Measurements from ENCODE around the gene LMX1B. TPM values are rescaled to one million over a fixed set of nuclear protein-coding genes. Genes with fewer than 3 reads are reported as not detected.
"Not testable (repeated sequence)": the region's sequence is repeated elsewhere in the genome, so short reads cannot be mapped to it uniquely, and the experiment has no call there.

The LMX1B gene
- 10 to 100 TPM; 16.0 to 18.1 (median 17.0) TPM for polyA plus RNA-seq (ENCODE audit: insufficient read length in 3 of 3)

- no peak for DNase-seq (ENCODE audit: low read depth in 3 of 3, low spot score in 2 of 3)
Observed at GRCh38 chr9:126613651-126614050, at the start of gene LMX1B. Gene LMX1B, plus strand, starts transcription at chr9:126613928. Its CDS starts 522 bp downstream, at chr9:126614450.

GRCh38 chr9:126564128-126564527 lies 49.6 kb upstream of the LMX1B start:
- no peak for DNase-seq (ENCODE audit: low read depth in 3 of 3, low spot score in 2 of 3)

GRCh38 chr9:126564716-126565115 lies 49.0 kb upstream of the LMX1B start:
- DNase-seq (ENCODE audit: low read depth in 3 of 3, low spot score in 2 of 3) = no peak

DNA sequence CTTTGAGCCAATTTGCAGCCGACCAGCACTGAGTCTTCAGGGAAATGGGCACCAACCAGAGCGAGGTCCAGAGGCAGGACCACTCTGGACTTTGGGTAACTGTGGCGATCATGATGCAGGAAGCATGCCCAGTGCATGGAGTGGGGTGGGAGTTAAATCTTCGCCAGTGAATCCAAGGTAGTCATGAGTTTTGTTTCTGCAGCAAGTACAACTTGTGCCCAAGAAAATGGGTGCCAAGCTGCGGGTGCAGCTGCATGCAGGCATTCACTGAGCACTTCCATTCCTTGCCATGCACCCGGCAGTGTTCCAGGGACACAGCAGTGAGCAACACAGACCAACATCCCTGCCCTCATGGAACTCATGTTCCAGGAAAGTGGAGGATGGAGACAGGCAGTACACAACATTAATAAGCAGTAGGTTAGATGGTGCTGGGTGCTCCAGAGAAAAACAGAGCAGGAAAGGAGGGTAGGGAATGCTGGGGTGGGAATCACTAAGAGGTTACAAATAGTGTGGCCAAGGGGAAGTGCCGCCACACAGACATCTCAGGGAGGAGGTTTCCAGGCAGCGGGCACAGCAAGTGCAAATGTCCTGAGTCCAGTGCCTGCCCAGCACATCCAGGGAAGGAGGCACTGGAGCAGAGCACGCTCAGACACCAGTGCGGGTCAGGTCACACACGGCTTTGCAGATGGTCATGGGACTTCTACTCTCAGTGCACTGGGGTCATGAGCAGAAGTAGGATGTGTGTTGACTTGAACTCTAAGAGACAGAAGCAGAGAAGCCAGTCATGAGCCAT lies 48.2 kb upstream of the LMX1B start:
- no peak for DNase-seq (ENCODE audit: low read depth in 3 of 3, low spot score in 2 of 3)

GRCh38 chr9:126569036-126569435 lies 44.7 kb upstream of the LMX1B start:
- DNase-seq (ENCODE audit: low read depth in 3 of 3, low spot score in 2 of 3) = no peak

DNA sequence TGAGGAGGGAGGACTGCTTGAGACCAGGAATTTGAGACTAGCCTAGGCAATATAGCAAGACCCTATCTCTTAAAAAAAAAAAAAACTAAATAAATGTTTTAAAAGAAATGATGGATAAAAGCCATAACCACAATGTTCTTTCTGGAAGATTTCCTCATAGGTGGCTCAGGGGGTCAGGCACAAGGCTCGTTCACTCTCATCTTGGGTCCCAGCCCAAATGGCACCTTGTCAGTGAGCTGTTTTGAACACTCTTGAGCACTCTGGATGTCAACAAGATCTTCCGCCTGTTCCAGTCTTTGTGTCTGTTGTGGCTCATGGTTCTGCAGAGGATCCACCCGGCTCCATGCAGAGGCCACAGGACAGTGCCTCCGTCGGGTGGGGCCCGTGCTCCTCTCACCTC lies 35.7 kb upstream of the LMX1B start:
- no peak for DNase-seq (ENCODE audit: low read depth in 3 of 3, low spot score in 2 of 3)

DNA sequence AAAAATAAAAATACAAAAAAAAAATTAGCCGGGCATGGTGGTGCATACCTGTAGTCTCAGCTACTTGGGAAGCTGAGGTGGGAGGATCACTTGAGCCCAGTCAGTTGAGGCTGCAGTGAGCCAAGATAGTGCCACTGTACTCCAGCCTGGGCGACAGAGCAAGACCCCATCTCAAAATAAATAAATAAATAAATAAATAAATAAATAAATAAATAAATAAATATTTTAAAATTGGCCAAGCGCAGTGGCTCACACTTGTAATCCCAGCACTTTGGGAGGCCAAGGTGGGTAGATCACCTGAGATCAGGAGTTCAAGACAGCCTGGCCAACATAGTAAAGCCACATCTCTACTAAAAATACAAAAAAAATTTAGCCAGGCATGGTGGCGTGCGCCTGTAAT lies 33.4 kb upstream of the LMX1B start:
- not testable (repeated sequence) for DNase-seq (ENCODE audit: low read depth in 3 of 3, low spot score in 2 of 3)

- DNase-seq (ENCODE audit: low read depth in 3 of 3, low spot score in 2 of 3) = no peak
Observed at GRCh38 chr9:126581893-126582292, 31.8 kb upstream of the LMX1B start.

DNA sequence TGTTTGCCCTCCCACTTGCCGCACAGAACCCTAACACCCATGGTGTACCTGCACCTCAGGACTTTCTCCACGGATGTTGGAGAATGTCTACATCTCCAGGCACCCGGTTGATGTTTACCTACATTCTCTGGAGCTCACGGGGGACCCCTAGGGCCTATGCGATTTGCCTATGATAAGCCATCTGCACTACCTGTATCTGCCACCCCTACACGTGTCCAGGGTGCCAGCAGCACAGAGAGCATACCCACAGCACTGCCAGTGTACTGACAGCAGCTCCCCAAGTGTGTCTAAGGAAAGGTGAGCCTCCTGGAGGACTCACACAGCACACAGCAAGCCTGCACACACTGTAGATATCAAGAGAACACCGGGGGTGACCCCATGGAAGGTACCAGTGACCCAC lies 31.3 kb upstream of the LMX1B start:
- no peak for DNase-seq (ENCODE audit: low read depth in 3 of 3, low spot score in 2 of 3)

DNA sequence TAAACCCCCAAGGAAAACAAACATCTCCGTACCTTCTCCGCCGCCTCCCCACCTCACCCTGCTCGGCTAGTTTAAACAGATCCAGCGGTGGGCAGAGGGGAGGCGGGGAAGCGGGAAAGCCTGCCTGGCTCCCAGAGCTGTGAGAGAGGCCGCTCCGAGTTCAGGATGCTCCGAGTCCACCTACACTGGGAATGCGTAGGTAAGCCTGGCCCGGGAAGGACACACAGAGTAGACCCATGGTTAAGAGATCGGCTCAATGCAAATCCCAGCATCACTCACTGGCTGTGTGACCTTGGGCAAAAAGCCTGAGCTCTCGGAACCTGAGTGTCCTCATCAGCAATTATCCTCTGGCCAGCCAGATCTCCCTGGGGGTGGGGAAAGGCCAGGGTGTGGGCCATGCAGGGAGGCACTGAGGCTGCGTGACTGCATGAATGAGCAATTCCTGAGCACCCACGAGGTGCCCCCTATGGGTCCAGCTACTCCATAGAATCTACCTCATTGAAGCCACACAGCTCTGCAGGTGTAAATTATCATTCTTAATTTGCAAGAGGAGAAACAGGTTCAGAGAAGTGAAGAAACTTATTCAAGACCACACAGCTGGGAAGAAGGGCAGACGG lies 30.5 kb upstream of the LMX1B start:
- no peak for DNase-seq (ENCODE audit: low read depth in 3 of 3, low spot score in 2 of 3)

DNA sequence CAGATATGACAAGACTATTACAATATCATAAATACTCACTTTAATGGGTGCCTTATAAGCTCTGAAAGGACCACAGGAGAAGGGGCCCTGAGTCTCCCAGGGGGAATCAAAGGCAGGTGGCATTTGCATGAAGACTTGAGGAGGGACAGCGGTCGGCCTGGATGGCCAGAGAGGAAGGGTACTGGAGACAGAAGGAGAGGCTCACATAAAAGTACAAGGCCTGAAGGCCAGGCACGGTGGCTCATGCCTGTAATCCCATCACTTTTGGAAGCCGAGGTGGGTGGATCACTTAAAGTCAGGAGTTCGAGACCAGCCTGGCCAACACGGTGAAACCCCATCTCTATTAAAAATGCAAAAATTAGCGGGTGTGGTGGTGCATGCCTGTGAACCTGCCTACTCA lies 29.1 kb upstream of the LMX1B start:
- DNase-seq (ENCODE audit: low read depth in 3 of 3, low spot score in 2 of 3) = no peak

GRCh38 chr9:126586236-126586635 lies 27.5 kb upstream of the LMX1B start:
- no peak for DNase-seq (ENCODE audit: low read depth in 3 of 3, low spot score in 2 of 3)

GRCh38 chr9:126587187-126588185 lies 26.2 kb upstream of the LMX1B start:
- DNase-seq (ENCODE audit: low read depth in 3 of 3, low spot score in 2 of 3) = no peak

GRCh38 chr9:126588491-126589168 lies 25.1 kb upstream of the LMX1B start:
- DNase-seq (ENCODE audit: low read depth in 3 of 3, low spot score in 2 of 3) = no peak

DNA sequence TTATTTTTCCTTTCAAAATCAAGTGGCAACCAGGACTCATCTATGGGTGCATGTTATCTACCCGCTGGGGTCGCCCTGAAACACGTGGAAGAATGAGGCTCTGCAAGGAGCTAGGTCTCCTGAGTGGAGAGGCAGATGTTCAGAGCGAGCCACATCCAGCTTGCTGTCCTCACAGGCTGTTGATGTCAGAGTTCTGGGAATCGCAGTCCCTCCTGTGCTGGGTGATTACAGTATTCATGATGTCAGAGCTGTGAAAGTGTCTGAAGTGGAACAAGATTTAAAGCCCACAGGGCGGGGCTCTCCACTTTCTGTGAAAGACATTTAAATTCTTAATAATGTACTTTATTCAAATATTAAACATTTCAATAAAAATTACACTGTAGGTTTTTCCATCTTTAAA lies 24.4 kb upstream of the LMX1B start:
- no peak for DNase-seq (ENCODE audit: low read depth in 3 of 3, low spot score in 2 of 3)

DNA sequence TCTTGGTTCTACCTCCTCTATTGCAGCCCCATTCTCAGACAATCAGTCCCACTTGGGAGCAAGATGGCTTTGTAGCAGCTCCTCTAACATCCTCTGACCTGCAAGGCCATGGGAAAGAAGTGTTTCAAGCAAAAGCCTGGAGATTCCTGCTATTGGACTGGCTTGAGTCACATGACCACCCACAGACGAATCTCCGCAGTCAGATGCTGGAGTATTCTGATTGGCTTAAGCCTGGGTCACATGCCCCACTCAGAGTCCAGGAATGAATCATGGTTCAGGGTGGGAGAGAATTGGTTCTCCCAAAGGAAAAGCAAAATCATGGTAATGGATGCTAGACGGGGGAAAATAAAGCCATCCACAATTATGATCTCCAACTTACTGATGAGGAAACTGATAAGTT lies 22.6 kb upstream of the LMX1B start:
- no peak for DNase-seq (ENCODE audit: low read depth in 3 of 3, low spot score in 2 of 3)

DNA sequence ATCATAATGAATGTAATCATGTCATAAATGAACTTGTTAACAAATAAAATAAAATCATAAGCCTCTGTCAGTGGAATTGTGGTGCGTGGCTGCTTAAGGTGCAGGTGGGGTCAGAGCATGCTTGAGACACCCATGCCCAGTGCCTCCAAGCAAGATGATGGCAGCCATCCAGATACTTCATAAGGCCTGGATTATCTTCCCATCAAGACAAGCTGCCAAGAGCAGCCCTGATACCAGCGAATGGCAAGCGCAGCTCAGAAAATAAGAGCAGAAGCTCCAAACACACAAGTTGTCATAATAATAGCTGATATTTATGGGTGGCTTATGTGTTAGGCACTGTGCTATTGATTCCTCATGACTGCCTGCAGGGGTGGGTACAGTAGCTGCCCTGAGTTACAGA lies 21.8 kb upstream of the LMX1B start:
- DNase-seq (ENCODE audit: low read depth in 3 of 3, low spot score in 2 of 3) = no peak

DNA sequence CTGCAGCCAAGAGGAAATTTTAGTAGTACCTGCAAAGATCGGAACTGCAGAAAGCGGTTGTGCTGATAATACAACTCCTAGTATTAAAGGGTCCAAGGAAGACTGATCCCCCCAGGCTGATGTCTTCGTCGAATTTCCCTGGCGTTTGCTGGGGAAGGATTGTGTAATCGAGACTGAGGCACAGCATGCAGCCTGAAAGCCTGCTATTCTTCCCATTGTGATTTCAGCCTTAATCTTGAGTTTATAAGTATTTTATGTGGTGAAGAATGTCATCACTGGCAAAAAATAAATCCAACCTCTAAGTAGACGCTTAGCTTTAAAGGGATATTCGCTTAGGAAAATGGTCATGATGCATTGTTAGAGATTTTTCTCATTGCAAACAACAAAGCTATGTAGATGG lies 21.3 kb upstream of the LMX1B start:
- no peak for DNase-seq (ENCODE audit: low read depth in 3 of 3, low spot score in 2 of 3)

DNA sequence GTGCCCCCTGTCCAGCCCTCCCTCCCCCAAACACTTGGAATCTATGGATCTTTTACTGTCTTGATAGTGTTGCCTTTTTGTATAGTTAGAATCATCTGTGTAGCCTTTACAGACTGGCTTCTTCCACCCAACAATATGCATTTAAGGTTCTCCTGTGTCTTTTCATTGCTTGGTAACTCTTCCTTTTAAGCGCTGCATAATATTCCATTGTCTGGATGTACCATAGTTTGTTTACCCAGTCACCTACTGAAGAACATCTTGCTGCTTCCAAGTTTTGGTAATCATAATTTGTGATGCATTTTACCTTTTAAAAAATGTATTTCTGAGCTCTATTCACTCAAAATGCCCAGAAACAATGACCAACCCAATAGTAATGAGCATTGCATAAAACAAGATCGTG lies 17.7 kb upstream of the LMX1B start:
- DNase-seq (ENCODE audit: low read depth in 3 of 3, low spot score in 2 of 3) = no peak

GRCh38 chr9:126599047-126599650 lies 14.6 kb upstream of the LMX1B start:
- no peak for DNase-seq (ENCODE audit: low read depth in 3 of 3, low spot score in 2 of 3)
